Astrocyte (in vitro differentiated cells and primary cell): ENCODE results near the gene ALOX12. TPM values are rescaled to one million over a fixed set of nuclear protein-coding genes. Genes with fewer than 3 reads are reported as not detected.

Source experiments
- DNase-seq: peaks from one replicate; pipeline ENCODE4 v3.0.0-alpha.2; 2010; ENCODE audit warnings: low read depth
- FAIRE-seq: peaks from 2 replicates; lab custom pipeline; 2011; peaks lifted over from hg19 to GRCh38; lab: Jason Lieb, UNC
- H2AFZ ChIP-seq: 2 replicates; pipeline ENCODE4 v1.6.0; 2012; ENCODE audit warnings: low read depth, low read length, inconsistent platforms
- H3K27ac ChIP-seq: 2 replicates; pipeline ENCODE4 v1.5.1; 2011; ENCODE audit warnings: low read depth, low read length, inconsistent platforms
- H3K27me3 ChIP-seq: 2 replicates; pipeline ENCODE4 v1.6.0; 2011; ENCODE audit warnings: low read length, inconsistent platforms; ENCODE audit not compliant: insufficient read depth
- H3K36me3 ChIP-seq: 2 replicates; pipeline ENCODE4 v1.5.1; 2011; ENCODE audit warnings: low read length, inconsistent platforms; ENCODE audit not compliant: insufficient read depth
- H3K4me1 ChIP-seq: 2 replicates; pipeline ENCODE4 v1.5.1; 2011; ENCODE audit warnings: low read length, inconsistent platforms; ENCODE audit not compliant: insufficient read depth
- H3K4me2 ChIP-seq: 2 replicates; pipeline ENCODE4 v1.6.0; 2012; ENCODE audit warnings: low read length, inconsistent platforms
- H3K4me3 ChIP-seq: 2 replicates; pipeline ENCODE4 v1.5.1; 2011; ENCODE audit warnings: low read depth, mild to moderate bottlenecking, low read length, inconsistent platforms; ENCODE audit not compliant: insufficient read depth
- H3K79me2 ChIP-seq: 2 replicates; pipeline ENCODE4 v1.6.0; 2012; ENCODE audit warnings: mild to moderate bottlenecking, low read length, inconsistent platforms; ENCODE audit not compliant: insufficient read depth
- H3K9ac ChIP-seq: 2 replicates; pipeline ENCODE4 v1.6.0; 2012; ENCODE audit warnings: mild to moderate bottlenecking, low read length, inconsistent platforms
- H3K9me3 ChIP-seq: 2 replicates; pipeline ENCODE4 v1.5.1; 2012; ENCODE audit warnings: low read depth, mild to moderate bottlenecking, low read length, inconsistent platforms; ENCODE audit not compliant: insufficient read depth
- H4K20me1 ChIP-seq: 2 replicates; pipeline ENCODE4 v1.6.0; 2012; ENCODE audit warnings: low read length, inconsistent platforms; ENCODE audit not compliant: insufficient read depth
- H3K27ac Mint-ChIP-seq: one replicate; pipeline ENCODE4 v1.8.0; 2021; ENCODE audit warnings: mild to moderate bottlenecking, mixed read lengths; ENCODE audit not compliant: unreplicated experiment
- H3K27me3 Mint-ChIP-seq: one replicate; pipeline ENCODE4 v1.8.0; 2021; ENCODE audit warnings: low read depth, mixed read lengths; ENCODE audit not compliant: unreplicated experiment
- H3K36me3 Mint-ChIP-seq: one replicate; pipeline ENCODE4 v1.8.0; 2021; ENCODE audit warnings: low read depth, mixed read lengths; ENCODE audit not compliant: unreplicated experiment
- H3K4me1 Mint-ChIP-seq: one replicate; pipeline ENCODE4 v1.8.0; 2021; ENCODE audit warnings: low read depth, mixed read lengths; ENCODE audit not compliant: unreplicated experiment
- H3K4me3 Mint-ChIP-seq: one replicate; pipeline ENCODE4 v1.8.0; 2021; ENCODE audit warnings: mild to moderate bottlenecking, moderate library complexity, mixed read lengths; ENCODE audit not compliant: unreplicated experiment
- H3K9me3 Mint-ChIP-seq: one replicate; pipeline ENCODE4 v1.8.0; 2021; ENCODE audit warnings: mild to moderate bottlenecking, mixed read lengths; ENCODE audit not compliant: unreplicated experiment
- CTCF ChIP-seq: IDR thresholded peaks from 2 replicates; pipeline ENCODE4 v1.5.1; 2011; ENCODE audit warnings: low read depth, mild to moderate bottlenecking, inconsistent platforms, low read length, moderate library complexity; ENCODE audit not compliant: insufficient read depth
- EZH2 ChIP-seq: IDR thresholded peaks from 2 replicates; pipeline ENCODE4 v1.6.1; 2012; ENCODE audit warnings: mild to moderate bottlenecking, low read length, inconsistent platforms; ENCODE audit not compliant: insufficient read depth
- total RNA-seq: library from RNA; stranded (reverse); gene quantifications from 2 replicates; pipeline ENCODE4 v1.2.1, GENCODE V29; 2021

ALOX12 gene
- total RNA-seq, 1 donor from 2014 or later: not detected

- FAIRE-seq (no peak), DNase-seq (no peak)
- H3K9ac ChIP-seq: no peak overlapping the region
- peak overlapping the region; percentile 79 for H3K4me2 ChIP-seq
- H3K79me2 ChIP-seq: no peaks in the 10 kb centered on the region
- H3K27ac ChIP-seq: no peak overlapping the region
- Mint-ChIP-seq H3K4me3 (peak overlapping the region; percentile 34), H3K27me3 (peaks cover 27% of the 10 kb centered on the region), H3K9me3 (peaks cover 2% of the 10 kb centered on the region), H3K27ac (no peak overlapping the region), H3K36me3 (peaks cover 5% of the 10 kb centered on the region), H3K4me1 (peaks cover 7% of the 10 kb centered on the region)
- H3K4me3 ChIP-seq: no peak overlapping the region
- H3K36me3 ChIP-seq: no peaks in the 10 kb centered on the region
- TF ChIP-seq CTCF (no peak), EZH2 (no peak)
- no peaks in the 10 kb centered on the region for H3K9me3 ChIP-seq
- peaks cover 6% of the 10 kb centered on the region for H3K4me1 ChIP-seq
- no peak overlapping the region for H2AFZ ChIP-seq
- no peaks in the 10 kb centered on the region for H4K20me1 ChIP-seq
- peaks cover 10% of the 10 kb centered on the region for H3K27me3 ChIP-seq
Measured at GRCh38 chr17:7020894-7021664, 25.2 kb downstream of the ALOX12 start.

GRCh38 chr17:7021993-7022778 lies 26.3 kb downstream of the ALOX12 start:
- Histone ChIP-seq H3K36me3 (no peaks in the 10 kb centered on the region), H3K79me2 (no peaks in the 10 kb centered on the region), H4K20me1 (no peaks in the 10 kb centered on the region), H3K4me2 (peak overlapping the region; percentile 79), H3K9ac (peak overlapping the region; percentile 5), H2AFZ (peak overlapping the region; percentile 79), H3K27me3 (peaks cover 10% of the 10 kb centered on the region), H3K9me3 (no peaks in the 10 kb centered on the region), H3K4me1 (peaks cover 5% of the 10 kb centered on the region), H3K4me3 (peak overlapping the region; percentile 32), H3K27ac (no peak overlapping the region)
- H3K9me3 Mint-ChIP-seq: peaks cover 2% of the 10 kb centered on the region
- no peak for FAIRE-seq
- H3K27me3 Mint-ChIP-seq: peaks cover 27% of the 10 kb centered on the region
- no peak overlapping the region for H3K4me3 Mint-ChIP-seq
- no peak for DNase-seq
- peaks cover 4% of the 10 kb centered on the region for H3K4me1 Mint-ChIP-seq
- peaks cover 4% of the 10 kb centered on the region for H3K36me3 Mint-ChIP-seq
- TF ChIP-seq EZH2: no peak
- peak; percentile 55 for TF ChIP-seq CTCF
- no peak overlapping the region for H3K27ac Mint-ChIP-seq
